ENCODE data around the gene HPN. TPM values are rescaled to one million over a fixed set of nuclear protein-coding genes. Genes with fewer than 3 reads are reported as not detected.
"Not testable (repeated sequence)": the region's sequence is repeated elsewhere in the genome, so short reads cannot be mapped to it uniquely, and the experiment has no call there.

Gene HPN
- total and polyA plus RNA-seq, 10 donors: 0.86 to 4.3 (median 2.2) TPM

GRCh38 chr19:35013041-35013819, 28.3 kb upstream of the HPN start:
- Histone ChIP-seq H3K9me3 (no peaks in the 10 kb centered on the region), H3K36me3 (peaks cover 3 to 94% (median 67%) of the 10 kb centered on the region in 6 donors), H3K27me3 (replicated peaks in 1 of 7) (no peaks in the 10 kb centered on the region), H3K4me3 (peak overlapping the region in 1 of 8 donors; percentile 46), H3K4me1 (peaks cover 28 to 100% (median 78%) of the 10 kb centered on the region in 6 donors), H3K27ac (peak overlapping the region; percentile 42 to 99 (median 76))
- WGBS, 5 donors: 54 to 64% (median 57%) methylated on average over 32 of the region's 32 CpGs
- TF ChIP-seq POLR2A (IDR thresholded peaks at IDR 0.05): no peak
- peak; percentile 71 to 86 (median 73) for TF ChIP-seq POLR2AphosphoS5 (IDR thresholded peaks at IDR 0.05)
- TF ChIP-seq CTCF (IDR thresholded peaks at IDR 0.05 in 8 of 11, conservative IDR thresholded peaks at IDR 0.05 in 3 of 11): peak; percentile 97 to 99 (median 99)
- intact Hi-C loops (cut with DNase I; ENCODE audit: low total_unique reads): loop anchor here (2.0 kb wide), 1 partner anchor 40 kb away; no protein-coding TSS in a partner anchor
- peak; percentile 94 for DNase-seq

GRCh38 chr19:35013820-35014754, 27.4 kb upstream of the HPN start:
- Histone ChIP-seq H3K27me3 (replicated peaks in 1 of 7) (no peaks in the 10 kb centered on the region), H3K36me3 (peaks cover 3 to 95% (median 73%) of the 10 kb centered on the region in 6 donors), H3K4me1 (peaks cover 28 to 91% (median 71%) of the 10 kb centered on the region in 6 donors), H3K27ac (peak overlapping the region; percentile 42 to 99 (median 76)), H3K4me3 (peak overlapping the region in 5 of 8 donors; percentile 3 to 46 (median 10)), H3K9me3 (no peaks in the 10 kb centered on the region)
- TF ChIP-seq POLR2A (IDR thresholded peaks at IDR 0.05) (no peak), POLR2AphosphoS5 (IDR thresholded peaks at IDR 0.05) (peak; percentile 31 to 70 (median 65)), CTCF (IDR thresholded peaks at IDR 0.05 in 8 of 11, conservative IDR thresholded peaks at IDR 0.05 in 3 of 11) (no peak)
- WGBS, 5 donors: 57 to 66% (median 63%) methylated on average over 21 to 23 of the region's 23 CpGs
- intact Hi-C loops (cut with DNase I; ENCODE audit: low total_unique reads): loop anchor here (2.0 kb wide), 1 partner anchor 41 kb away; no protein-coding TSS in a partner anchor
- DNase-seq: peak; percentile 87

GRCh38 chr19:35014774-35015173, 26.7 kb upstream of the HPN start:
- H3K4me3 ChIP-seq; H3K27me3 ChIP-seq (replicated peaks in 1 of 7); DNase-seq; intact Hi-C loops (cut with DNase I; ENCODE audit: low total_unique reads); H3K9me3 ChIP-seq: not testable (repeated sequence)
- 84 to 90% (median 87%) methylated on average over 4 of the region's 4 CpGs for WGBS, 5 donors
- Histone ChIP-seq H3K4me1 (peaks cover 28 to 85% (median 65%) of the 10 kb centered on the region in 6 donors), H3K36me3 (peaks cover 3 to 95% (median 73%) of the 10 kb centered on the region in 6 donors), H3K27ac (peak overlapping the region in 7 of 8 donors; percentile 44 to 99 (median 78))

- H3K4me3 ChIP-seq: no peak overlapping the region
- H3K36me3 ChIP-seq: peaks cover 3 to 95% (median 73%) of the 10 kb centered on the region in 6 donors
- H3K9me3 ChIP-seq: no peaks in the 10 kb centered on the region
- TF ChIP-seq POLR2A (IDR thresholded peaks at IDR 0.05) (no peak), POLR2AphosphoS5 (IDR thresholded peaks at IDR 0.05) (peak in 2 of 3 donors; percentile 43 to 70), CTCF (IDR thresholded peaks at IDR 0.05 in 8 of 11, conservative IDR thresholded peaks at IDR 0.05 in 3 of 11) (no peak)
- H3K27ac ChIP-seq: peak overlapping the region in 4 of 8 donors; percentile 74 to 99 (median 86)
- 79 to 96% (median 92%) methylated on average over 13 to 16 of the region's 16 CpGs for WGBS, 5 donors
- intact Hi-C loops (cut with DNase I; ENCODE audit: low total_unique reads): no loop called here
- H3K4me1 ChIP-seq: peaks cover 28 to 78% (median 60%) of the 10 kb centered on the region in 6 donors
- no peaks in the 10 kb centered on the region for H3K27me3 ChIP-seq (replicated peaks in 1 of 7)
- DNase-seq: no peak
Measured at GRCh38 chr19:35015270-35015953, 26.1 kb upstream of the HPN start.
